ENCODE data around the gene GALNT10.

The GALNT10 gene

DNA sequence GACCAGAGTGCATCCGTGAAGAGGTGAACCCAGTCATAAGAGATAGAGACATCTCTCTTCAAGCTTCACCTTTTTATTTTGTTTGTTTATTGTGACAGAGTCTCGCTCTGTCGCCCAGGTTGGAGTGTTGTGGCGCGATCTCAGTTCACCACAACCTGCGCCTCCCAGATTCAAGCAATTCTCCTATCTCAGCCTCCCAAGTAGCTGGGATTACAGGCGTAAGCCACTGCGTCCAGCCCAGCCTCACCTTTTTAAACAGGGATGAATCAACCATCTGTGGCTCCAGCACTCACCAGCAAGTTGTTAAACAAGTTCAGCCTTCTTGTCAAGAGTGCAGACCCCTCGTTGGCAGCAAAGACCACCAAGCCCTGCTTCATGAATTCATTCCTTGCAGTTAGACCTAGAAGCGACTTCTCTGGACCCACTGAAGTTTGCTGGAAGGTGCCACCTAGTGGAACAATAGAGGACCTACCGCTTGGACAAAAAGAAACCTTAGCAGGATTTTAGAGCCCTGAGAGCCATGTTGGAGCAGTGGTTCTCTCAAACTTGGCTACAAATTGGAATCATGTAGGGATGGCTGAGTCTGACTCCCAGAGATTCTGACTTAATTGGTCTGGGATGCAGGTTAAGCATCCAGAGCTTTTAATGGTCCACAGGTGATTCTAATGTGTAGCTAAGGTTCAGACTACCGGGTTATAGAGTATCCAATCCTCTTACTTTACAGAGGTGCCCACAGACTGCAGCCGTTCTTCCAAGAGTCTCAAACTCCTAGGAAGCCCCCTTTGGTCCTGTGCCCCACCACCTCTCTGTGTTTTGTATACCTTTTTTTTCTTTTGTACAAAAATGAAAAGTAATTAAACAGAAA is 10.5 kb upstream of the GALNT10 start:
- no peak for DNase-seq (ENCODE audit: low spot score)

DNA sequence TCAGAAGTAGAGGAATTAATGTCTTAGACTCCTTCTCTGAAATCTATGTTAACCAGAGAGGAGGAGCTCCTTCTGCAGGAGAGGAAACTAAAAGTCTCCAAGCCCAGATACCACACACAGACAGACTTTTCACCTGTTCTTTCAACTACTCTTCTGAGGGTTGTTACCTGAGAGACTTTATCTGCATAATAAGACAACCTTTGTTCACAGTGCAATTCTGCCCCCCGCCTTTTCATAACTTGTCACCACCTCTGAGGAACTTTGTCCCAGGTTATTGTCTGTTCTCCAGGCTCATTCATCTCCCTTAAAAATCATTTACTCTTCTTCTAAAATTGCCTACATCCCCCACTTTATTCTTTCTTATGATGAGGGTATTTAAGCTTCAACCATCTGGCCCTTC is 9.4 kb upstream of the GALNT10 start:
- TF ChIP-seq, protein P1, sequence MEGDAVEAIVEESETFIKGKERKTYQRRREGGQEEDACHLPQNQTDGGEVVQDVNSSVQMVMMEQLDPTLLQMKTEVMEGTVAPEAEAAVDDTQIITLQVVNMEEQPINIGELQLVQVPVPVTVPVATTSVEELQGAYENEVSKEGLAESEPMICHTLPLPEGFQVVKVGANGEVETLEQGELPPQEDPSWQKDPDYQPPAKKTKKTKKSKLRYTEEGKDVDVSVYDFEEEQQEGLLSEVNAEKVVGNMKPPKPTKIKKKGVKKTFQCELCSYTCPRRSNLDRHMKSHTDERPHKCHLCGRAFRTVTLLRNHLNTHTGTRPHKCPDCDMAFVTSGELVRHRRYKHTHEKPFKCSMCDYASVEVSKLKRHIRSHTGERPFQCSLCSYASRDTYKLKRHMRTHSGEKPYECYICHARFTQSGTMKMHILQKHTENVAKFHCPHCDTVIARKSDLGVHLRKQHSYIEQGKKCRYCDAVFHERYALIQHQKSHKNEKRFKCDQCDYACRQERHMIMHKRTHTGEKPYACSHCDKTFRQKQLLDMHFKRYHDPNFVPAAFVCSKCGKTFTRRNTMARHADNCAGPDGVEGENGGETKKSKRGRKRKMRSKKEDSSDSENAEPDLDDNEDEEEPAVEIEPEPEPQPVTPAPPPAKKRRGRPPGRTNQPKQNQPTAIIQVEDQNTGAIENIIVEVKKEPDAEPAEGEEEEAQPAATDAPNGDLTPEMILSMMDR (IDR thresholded peaks at IDR 0.05): no peak
- H3K27ac ChIP-seq: no peak overlapping the region
- H3K4me3 ChIP-seq: no peak overlapping the region
- no peak for DNase-seq (ENCODE audit: low spot score)

More for the DNA sequence above, 10.5 kb upstream of the GALNT10 start:
- Histone ChIP-seq H3K4me3 (no peak overlapping the region), H3K27ac (no peak overlapping the region)
- TF ChIP-seq, protein P1 (IDR thresholded peaks at IDR 0.05): peak; percentile 65

DNA sequence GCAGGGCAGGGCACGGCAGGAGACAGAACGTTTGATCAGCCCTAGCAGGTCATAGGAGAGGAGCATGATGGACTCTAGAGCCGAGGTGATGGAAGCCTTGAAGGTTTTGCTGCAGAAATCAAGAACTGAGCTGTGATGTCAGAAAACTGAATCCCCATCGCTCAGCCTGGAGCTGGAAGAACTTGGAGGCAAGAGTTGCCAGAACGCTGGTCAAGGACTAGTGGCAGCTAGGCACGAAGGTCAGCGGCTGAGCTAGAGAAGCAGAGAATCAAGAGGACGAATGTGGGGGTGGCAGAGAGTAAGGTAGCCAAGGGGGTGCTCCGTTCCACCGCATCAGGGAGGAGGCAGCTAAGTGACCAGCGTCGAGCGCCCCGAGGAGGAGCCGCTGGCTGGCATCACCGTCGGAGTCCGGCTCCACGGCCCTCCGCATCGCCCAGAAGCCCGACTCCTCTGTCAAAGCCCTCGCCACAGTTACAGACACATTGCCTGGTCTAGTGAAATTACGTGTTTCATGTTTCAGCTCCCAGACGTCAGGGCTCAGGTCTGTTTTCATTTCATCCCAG is 1.2 kb upstream of the GALNT10 start:
- peak overlapping the region; percentile 77 for H3K4me3 ChIP-seq
- TF ChIP-seq, protein P1 (IDR thresholded peaks at IDR 0.05): no peak
- DNase-seq (ENCODE audit: low spot score): no peak
- peak overlapping the region in 1 of 2 donors; percentile 93 for H3K27ac ChIP-seq

DNA sequence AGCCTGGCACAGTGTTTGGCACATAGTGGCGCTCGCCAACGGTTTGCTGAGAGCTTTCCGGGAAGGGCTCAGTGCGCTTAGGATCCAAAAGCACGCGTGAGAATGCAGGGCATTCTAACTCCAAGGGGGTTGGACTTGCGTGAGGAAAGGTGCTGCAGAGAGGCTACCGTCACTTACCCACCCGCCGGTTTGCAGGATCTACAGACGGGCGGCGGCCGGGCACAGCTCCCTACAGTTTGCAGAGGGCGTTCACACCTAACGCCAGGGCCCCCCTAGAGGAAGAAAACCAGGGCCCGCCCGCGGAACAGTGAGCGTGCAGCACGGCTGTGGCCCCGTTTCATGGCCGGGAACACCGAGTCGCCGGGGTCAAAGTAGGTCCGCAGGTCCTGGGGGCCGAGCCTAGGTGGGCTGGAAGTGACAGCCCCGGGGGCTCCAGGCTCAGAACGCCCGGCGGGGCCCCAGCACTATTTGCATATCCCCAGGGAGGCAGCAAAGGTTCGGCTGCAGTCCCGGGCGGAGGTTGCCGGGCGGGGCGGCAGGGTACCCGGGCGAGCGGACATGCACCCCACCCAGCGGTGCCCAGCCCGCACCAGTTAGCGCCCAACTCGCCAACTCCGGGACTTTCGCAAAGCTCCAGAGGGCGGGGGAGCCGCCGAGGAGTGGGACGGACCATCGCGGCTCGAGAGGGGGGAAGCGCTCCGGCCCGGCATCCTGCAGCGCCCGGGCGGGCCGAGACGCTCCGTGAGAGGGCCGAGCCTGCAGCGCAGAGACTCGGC is 526 bp upstream of the GALNT10 start:
- DNase-seq (ENCODE audit: low spot score): peak; percentile 91
- H3K27ac ChIP-seq: peak overlapping the region; percentile 51 to 93
- TF ChIP-seq, protein P1 (IDR thresholded peaks at IDR 0.05): no peak
- H3K4me3 ChIP-seq: peak overlapping the region; percentile 77

DNA sequence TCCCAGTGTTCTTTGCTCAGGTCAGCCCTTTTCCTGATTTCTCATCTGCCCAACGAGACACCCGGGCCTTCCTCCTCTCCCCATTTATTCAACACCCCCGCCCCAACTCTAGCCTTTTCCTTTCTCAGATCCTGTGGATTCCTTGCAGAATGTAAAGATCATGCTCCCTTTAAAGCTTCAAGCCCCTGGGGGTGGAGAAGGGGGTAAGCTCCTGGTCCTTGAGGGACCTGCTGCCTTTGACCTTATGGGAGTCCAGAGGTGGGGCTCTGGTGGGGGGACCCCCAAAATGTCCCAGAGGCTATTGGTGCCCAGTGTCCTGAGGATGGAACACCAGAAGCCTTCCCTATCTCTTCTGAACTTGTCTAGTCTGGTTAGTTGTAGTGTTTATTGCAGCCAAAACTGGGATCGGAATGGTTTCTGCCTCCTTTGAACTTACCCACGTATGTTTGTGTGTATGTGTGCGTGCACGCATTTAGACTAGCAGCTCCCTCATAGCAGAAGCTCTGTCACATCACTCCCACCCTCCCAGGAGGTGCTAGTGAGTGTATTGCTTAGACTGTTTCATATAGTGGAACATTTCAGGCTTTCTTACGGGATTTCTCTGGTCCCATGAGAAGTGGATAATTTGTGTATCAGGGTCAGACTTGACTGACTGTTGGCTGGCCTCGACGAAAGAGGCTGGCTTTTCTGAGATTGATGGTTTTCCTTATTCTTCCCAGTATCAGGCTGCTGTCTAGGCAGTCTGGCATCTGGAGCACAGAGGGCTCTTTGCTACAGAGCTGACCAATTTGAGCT is 1.1 kb downstream of the GALNT10 start:
- TF ChIP-seq, protein P1 (IDR thresholded peaks at IDR 0.05): no peak
- no peak for DNase-seq (ENCODE audit: low spot score)
- Histone ChIP-seq H3K27ac (peak overlapping the region in 1 of 2 donors; percentile 67), H3K4me3 (peak overlapping the region; percentile 77)

DNA sequence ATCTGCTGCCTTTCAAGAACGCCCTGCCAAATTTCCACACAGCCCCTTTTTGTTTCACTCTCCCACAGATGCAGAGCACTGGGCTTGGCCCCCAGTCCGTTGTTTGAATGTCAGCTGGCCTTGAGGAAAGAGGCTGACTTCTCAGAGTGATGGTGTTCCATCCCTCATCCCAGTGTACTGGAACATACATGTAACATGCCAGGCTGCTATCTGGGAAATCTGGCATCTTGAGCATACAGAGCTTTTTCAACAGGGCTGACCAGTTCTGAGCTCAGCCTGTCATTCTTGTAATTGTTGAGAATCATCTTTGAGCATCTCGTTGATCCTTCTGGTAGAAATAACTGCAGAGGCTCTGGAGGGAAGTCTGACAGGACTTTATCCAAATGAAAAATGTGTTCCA is 2.8 kb downstream of the GALNT10 start:
- DNase-seq (ENCODE audit: low spot score): no peak
- H3K27ac ChIP-seq: peak overlapping the region in 1 of 2 donors; percentile 58
- peak overlapping the region; percentile 77 for H3K4me3 ChIP-seq
- TF ChIP-seq, protein P1 (IDR thresholded peaks at IDR 0.05): no peak
